Measurements from ENCODE around the gene FRMD5. TPM values are rescaled to one million over a fixed set of nuclear protein-coding genes. Genes with fewer than 3 reads are reported as not detected.

The FRMD5 gene
- total RNA-seq, 1 experiment from 2014 or later: 17.4 TPM

GRCh38 chr15:44188795-44189194 lies 6.3 kb downstream of the FRMD5 start:
- H3K4me3 Mint-ChIP-seq (ENCODE audit: unreplicated experiment): no peak overlapping the region
- H3K36me3 ChIP-seq (ENCODE audit: control insufficient read depth, insufficient read depth, low read length): no peaks in the 10 kb centered on the region
- CTCF ChIA-PET: no interaction called here
- no peak overlapping the region for H3K4me3 ChIP-seq (ENCODE audit: low read depth, low read length)
- H3K27me3 ChIP-seq (replicated peaks; ENCODE audit: control insufficient read depth, insufficient read depth, low read length): no peaks in the 10 kb centered on the region
- no peaks in the 10 kb centered on the region for H3K9me3 Mint-ChIP-seq (ENCODE audit: unreplicated experiment)
- H3K27ac Mint-ChIP-seq (ENCODE audit: unreplicated experiment): no peak overlapping the region
- no peaks in the 10 kb centered on the region for H3K9me3 ChIP-seq
- intact Hi-C loops (cut with micrococcal nuclease; ENCODE audit: unreplicated experiment): no loop called here
- TF ChIP-seq CTCF (IDR thresholded peaks at IDR 0.05; ENCODE audit: insufficient read depth in 1 of 2, low read depth in 1 of 2, low read length in 1 of 2, severe bottlenecking in 1 of 2, unreplicated experiment in 1 of 2): no peak
- H3K36me3 Mint-ChIP-seq (ENCODE audit: insufficient read depth, unreplicated experiment): no peaks in the 10 kb centered on the region
- POLR2A ChIA-PET: no interaction called here
- no TSS peak for BruUV-seq (replicated peaks)
- no peak for DNase-seq
- no peaks in the 10 kb centered on the region for H3K27me3 Mint-ChIP-seq (ENCODE audit: insufficient read depth, unreplicated experiment)
- peaks cover 5% of the 10 kb centered on the region for H3K4me1 Mint-ChIP-seq (ENCODE audit: low read depth, unreplicated experiment)
- H3K4me1 ChIP-seq: peaks cover 14% of the 10 kb centered on the region

GRCh38 chr15:44186705-44187104 lies 8.4 kb downstream of the FRMD5 start:
- Histone ChIP-seq H3K27me3 (replicated peaks; ENCODE audit: control insufficient read depth, insufficient read depth, low read length) (no peaks in the 10 kb centered on the region), H3K4me1 (peaks cover 14% of the 10 kb centered on the region), H3K4me3 (ENCODE audit: low read depth, low read length) (no peak overlapping the region), H3K9me3 (no peaks in the 10 kb centered on the region), H3K36me3 (ENCODE audit: control insufficient read depth, insufficient read depth, low read length) (no peaks in the 10 kb centered on the region)
- no TSS peak for BruUV-seq (replicated peaks)
- no peak for DNase-seq
- H3K9me3 Mint-ChIP-seq (ENCODE audit: unreplicated experiment): no peaks in the 10 kb centered on the region
- no peak for TF ChIP-seq CTCF (IDR thresholded peaks at IDR 0.05; ENCODE audit: insufficient read depth in 1 of 2, low read depth in 1 of 2, low read length in 1 of 2, severe bottlenecking in 1 of 2, unreplicated experiment in 1 of 2)
- H3K4me1 Mint-ChIP-seq (ENCODE audit: low read depth, unreplicated experiment): peaks cover 7% of the 10 kb centered on the region
- no peaks in the 10 kb centered on the region for H3K36me3 Mint-ChIP-seq (ENCODE audit: insufficient read depth, unreplicated experiment)
- ChIA-PET CTCF (no interaction called here), POLR2A (no interaction called here)
- no peaks in the 10 kb centered on the region for H3K27me3 Mint-ChIP-seq (ENCODE audit: insufficient read depth, unreplicated experiment)
- intact Hi-C loops (cut with micrococcal nuclease; ENCODE audit: unreplicated experiment): no loop called here
- no peak overlapping the region for H3K4me3 Mint-ChIP-seq (ENCODE audit: unreplicated experiment)
- H3K27ac Mint-ChIP-seq (ENCODE audit: unreplicated experiment): no peak overlapping the region

GRCh38 chr15:44183363-44183762 lies 11.7 kb downstream of the FRMD5 start:
- no peak overlapping the region for H3K4me3 Mint-ChIP-seq (ENCODE audit: unreplicated experiment)
- ChIA-PET CTCF (no interaction called here), POLR2A (no interaction called here)
- intact Hi-C loops (cut with micrococcal nuclease; ENCODE audit: unreplicated experiment): no loop called here
- no peak overlapping the region for H3K27ac Mint-ChIP-seq (ENCODE audit: unreplicated experiment)
- Histone ChIP-seq H3K9me3 (no peaks in the 10 kb centered on the region), H3K27me3 (replicated peaks; ENCODE audit: control insufficient read depth, insufficient read depth, low read length) (no peaks in the 10 kb centered on the region), H3K4me1 (no peaks in the 10 kb centered on the region), H3K36me3 (ENCODE audit: control insufficient read depth, insufficient read depth, low read length) (no peaks in the 10 kb centered on the region), H3K4me3 (ENCODE audit: low read depth, low read length) (no peak overlapping the region)
- DNase-seq: no peak
- no peaks in the 10 kb centered on the region for H3K27me3 Mint-ChIP-seq (ENCODE audit: insufficient read depth, unreplicated experiment)
- no peak for TF ChIP-seq CTCF (IDR thresholded peaks at IDR 0.05; ENCODE audit: insufficient read depth in 1 of 2, low read depth in 1 of 2, low read length in 1 of 2, severe bottlenecking in 1 of 2, unreplicated experiment in 1 of 2)
- H3K9me3 Mint-ChIP-seq (ENCODE audit: unreplicated experiment): no peaks in the 10 kb centered on the region
- peaks cover 7% of the 10 kb centered on the region for H3K4me1 Mint-ChIP-seq (ENCODE audit: low read depth, unreplicated experiment)
- BruUV-seq (replicated peaks): no TSS peak
- H3K36me3 Mint-ChIP-seq (ENCODE audit: insufficient read depth, unreplicated experiment): no peaks in the 10 kb centered on the region
